ENCODE results near the gene KCTD16.

Gene KCTD16

DNA sequence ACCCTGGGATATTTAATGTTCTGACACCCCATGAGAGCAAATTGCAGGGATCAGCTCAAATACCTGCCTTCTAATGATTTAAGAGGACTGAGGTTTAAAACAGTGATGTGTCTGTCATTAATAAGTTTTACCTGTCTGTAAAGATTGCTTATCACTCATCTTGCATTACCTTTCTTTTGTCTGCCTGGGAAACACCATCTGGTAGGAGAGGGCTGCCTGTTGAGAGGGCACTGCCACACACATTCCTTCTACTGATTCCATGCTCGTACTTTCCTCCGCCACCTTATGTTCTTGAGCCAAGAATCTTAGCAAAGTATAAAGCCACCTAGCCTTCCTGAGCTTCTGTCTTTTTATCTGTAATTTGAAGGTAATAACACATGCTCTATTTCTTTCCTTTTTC lies 118.6 kb downstream of the KCTD16 start:
- no peak for DNase-seq (ENCODE audit: low spot score)

DNA sequence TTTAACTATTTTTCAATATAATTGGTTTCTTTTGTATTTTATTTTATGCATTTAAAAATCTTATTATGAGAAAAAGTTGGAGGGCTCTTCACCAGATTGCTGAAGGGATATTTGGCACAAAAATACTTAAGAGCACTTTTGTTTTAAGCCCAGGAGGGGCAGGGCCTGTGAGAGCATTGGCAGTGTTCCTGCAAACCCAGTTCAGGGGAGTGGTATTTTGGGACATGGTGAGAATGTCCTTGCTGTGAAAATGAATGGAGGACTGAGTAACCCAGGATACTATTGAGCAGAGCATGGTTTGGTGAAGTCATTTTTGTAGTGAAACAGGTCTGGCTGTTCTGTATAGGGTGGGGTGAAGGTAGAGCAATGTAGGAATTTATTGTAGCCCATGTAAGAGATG lies 121.4 kb downstream of the KCTD16 start:
- DNase-seq (ENCODE audit: low spot score), result no peak

DNA sequence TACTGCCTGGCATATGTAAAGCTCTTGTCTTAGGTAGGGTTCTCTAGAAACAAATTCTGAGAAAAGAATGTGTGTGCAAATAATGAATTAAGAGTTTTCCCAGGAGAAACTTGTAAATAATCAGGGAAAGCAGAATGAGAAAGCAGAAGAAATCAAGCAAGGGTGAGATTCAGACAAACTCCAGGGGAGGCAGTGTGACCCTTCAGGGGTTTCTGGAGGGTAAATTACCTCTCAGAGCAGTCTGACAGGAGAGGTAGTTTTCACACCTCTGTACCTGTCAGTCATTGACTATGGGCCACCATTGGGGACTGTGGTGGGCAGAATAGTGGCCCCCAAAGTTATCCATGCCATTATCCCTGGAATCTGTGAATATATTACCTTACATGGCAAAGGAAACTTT lies 124.6 kb downstream of the KCTD16 start:
- DNase-seq (ENCODE audit: low spot score), result no peak

DNA sequence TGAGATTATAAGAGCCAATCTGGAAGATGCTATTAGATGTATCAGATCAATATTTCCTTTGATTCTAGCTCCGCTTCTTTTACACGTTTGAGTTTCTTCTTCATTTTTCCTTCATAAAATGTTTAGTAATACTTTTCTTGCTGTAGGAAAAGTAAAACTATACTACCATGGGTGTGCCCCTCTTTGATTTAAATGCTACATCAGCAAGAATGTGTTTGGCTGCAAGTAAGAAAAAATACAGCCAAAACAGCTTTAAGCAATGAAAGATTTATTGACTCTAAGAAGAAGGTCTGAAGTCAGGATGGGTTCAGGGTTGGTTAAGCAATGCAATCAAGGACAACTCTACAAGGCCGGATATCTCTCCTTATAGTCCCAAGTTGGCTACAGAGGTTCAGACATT lies 126.4 kb downstream of the KCTD16 start:
- DNase-seq (ENCODE audit: low spot score), result no peak

DNA sequence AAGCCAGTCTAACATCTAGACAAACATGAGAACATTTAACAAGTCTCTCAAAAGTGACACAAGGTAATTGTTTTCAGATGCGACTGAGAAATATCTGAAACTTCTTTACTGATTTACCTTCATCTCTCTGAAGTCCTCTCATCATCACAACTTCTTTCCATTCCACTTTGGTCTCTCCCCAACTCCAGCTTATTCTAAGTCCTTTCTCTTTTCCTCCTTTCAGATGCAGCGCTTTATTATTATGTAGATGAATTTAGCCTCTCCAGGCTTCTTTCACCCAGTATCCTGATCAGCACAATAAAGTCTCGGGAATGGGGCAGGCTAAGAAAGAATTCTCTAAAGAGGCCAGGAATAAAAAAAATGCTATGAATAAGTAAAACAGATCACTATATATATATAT lies 128.0 kb downstream of the KCTD16 start:
- no peak for DNase-seq (ENCODE audit: low spot score)

DNA sequence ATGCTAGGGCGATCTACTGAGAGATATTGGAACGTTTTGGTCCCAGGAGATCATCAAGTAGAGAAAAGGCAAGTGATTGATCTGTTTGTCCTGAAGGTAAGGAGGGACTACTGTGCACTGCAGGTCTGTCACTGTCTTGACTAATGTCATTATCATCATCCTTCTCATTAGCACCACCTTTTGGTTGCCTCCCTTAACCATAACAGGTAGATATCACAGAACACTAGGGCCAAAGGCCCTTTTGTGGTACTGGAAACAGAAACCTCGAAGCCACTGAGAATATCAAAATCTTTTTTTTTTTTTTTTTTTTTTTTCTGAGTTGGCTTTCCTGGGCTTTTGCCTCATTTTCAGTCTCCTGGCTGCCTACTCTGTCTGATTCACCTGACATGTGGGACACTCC lies 134.0 kb downstream of the KCTD16 start:
- no peak for DNase-seq (ENCODE audit: low spot score)

DNA sequence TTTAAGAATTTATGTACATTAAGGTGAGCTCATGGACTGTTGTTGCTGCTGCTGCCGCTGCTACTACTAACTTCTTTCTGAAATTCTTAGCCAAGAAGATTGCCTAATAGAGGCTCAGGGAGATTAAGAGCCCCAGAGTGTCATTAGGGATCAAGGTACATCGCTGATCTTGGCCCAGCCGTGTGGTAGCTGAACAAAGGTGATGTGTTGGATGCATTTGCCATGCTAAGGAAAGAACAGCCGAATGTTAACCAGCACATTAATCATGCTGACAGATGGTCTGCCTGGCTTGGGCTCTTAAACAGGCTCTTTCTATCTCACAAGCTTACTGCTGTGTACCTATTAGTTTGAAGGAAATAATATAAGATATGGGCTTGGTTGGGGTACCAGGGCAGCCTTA lies 137.1 kb downstream of the KCTD16 start:
- DNase-seq (ENCODE audit: low spot score), result no peak

DNA sequence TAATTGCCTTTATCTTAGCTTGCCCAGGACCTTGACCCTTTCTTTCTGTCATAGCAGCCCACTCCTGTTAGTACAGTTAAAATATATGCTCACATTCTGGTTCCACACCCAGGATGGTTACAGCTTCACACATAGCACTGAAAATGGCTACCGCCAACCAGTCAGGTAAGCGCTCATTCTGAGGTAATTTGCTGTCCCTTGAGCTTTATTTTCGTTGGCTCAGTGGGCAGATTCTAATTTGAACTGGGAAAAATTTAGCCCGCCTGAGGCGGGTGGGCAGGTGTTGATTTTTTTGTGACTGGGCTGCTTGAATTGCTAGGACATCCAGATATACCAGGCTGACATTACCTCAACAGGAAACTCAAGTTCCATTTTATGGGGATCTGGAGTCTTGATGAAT lies 137.5 kb downstream of the KCTD16 start:
- no peak for DNase-seq (ENCODE audit: low spot score)

DNA sequence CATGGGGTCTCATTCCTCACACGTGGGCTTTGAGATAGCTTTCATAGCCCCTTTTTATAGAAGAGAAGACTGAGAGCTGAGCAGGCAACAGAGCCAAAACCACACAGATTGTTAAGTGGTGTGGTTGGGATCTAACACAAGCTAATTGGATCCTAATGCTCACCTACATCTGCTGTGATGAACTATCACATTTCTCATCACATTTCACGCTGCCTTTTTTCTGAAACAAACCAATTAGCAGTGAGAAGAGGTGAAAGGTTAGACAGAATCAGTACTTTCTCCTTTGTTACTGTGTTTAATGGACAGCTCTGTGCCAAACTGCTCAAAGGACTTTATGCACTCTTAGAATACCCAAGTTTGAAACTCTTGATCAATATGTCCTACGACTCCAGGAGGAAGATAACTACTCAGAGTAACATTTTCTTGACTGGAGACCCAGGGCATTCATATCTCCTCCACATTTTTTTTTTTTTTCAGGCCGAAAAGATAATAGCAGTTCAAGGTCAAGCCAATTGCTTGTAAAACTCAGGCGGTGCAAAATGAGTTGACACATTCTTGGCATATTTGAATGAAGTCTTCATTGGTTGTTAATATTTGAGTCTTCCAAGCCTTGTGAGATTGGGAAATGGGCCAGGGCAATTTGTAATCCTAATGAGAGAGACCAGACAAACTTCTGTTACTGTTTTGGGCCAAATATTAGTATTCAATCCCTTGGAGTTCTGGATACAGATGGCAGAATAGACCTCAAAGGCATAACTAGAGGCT lies 138.4 kb downstream of the KCTD16 start:
- no peak for DNase-seq (ENCODE audit: low spot score)

DNA sequence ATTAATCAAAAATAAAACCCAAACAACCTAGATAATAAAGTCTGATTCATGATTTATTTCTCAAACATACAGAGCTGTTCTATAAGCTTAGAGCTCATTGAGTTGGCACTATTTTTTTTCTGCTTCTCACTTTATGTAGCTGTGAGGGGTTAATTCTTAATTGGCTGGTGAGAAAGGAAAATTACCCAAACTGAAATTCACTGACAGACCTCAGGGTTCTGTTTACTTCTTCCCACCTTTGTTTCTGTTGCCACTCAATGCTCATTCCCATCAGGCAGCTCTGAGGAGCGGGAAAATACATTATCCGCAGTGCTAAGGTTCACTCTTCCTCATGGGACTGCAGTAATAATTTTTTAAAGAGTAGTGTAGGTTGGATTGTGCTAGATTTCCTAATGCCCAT lies 139.9 kb downstream of the KCTD16 start:
- DNase-seq (ENCODE audit: low spot score), result no peak

DNA sequence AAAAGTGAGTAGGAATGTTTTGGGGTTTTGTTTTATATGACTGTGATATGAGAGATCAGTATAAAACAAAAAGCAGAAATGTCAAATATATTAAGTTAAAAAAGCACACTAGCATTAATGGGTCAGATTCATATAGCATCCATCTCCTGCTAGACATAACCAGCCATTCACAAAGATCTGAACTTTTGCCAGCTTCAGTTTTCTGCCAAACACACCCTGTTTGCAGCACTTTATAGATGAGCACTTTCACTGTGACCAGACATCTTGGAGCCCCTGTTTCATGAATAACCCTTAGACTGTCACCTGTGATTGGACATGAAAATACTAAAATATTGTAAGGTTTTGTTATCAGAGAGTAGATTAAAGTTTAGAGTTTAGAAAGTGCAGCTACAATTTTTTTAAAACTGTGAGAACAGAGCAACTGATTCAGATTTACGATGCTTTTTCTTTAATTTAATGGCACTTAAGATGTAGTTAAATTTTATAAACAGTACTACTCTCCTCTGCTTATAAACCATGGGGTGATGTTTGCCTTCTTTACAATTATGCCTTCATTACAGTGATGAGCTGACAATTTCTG lies 142.6 kb downstream of the KCTD16 start:
- DNase-seq (ENCODE audit: low spot score), result no peak

DNA sequence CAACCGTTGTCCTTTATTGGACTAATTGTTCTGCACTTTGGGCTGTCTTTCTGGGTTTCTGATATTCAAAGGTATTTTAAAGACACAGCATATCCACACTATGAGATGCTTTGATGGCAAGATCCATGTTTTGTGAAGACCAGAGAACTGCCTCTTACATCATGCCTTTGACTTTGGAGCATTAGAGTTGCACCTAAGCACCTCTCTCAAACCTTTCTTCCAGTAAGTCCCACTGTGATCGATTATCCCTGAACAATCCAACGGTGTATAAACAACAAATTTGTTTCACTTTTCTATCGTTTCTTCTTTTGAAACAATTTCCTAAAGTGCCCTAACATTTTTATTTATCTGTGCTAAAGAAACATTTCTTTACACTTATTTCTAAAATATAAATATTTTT lies 144.4 kb downstream of the KCTD16 start:
- no peak for DNase-seq (ENCODE audit: low spot score)

DNA sequence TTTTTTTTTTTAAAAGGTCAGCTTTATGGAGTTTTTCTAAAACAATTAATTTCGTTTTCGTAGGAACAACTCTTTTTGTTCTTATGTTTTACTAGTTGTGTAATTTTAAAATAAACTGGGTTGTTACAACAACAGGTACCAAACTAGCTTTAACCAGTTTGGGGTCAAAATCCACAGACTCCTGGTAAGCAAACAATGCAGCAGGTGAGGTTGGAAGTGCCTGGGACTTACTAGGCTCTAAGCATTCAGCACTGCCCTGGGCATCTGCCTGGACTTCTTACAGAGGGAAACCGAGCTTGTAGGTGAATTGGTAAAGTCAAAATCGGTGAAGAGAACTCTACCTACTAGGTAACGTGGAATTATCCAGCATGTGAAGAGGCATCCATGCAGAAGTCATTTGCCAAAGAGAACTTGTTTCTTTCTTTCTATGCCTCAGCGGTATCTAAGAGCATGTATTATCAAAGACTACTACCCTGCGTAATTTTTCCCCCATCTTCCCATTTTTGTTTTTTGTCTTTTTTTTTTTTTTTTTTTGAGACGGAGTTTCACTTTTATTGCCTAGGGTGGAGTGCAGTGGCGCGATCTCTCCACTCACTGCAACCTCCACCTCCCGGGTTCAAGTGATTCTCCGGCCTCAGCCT lies 145.4 kb downstream of the KCTD16 start:
- no peak for DNase-seq (ENCODE audit: low spot score)

DNA sequence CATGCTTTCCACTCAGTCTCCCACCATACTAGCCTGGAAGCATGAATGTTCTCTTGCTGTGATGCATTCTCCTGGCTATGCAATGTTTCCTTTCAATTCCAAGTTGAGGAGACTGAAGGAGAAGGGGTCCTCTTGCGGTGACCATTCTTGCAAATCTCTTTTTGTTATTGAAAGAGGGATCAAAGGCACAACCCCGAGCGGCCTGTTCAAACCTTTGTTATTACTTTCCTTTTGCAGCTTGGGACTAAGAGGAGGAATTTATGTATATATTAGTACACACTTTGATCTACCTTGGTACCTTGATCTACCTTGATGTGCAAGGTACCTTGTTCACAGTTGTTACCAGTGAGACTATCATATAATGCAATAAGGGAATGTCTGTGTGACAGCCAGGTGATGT lies 147.3 kb downstream of the KCTD16 start:
- no peak for DNase-seq (ENCODE audit: low spot score)

DNA sequence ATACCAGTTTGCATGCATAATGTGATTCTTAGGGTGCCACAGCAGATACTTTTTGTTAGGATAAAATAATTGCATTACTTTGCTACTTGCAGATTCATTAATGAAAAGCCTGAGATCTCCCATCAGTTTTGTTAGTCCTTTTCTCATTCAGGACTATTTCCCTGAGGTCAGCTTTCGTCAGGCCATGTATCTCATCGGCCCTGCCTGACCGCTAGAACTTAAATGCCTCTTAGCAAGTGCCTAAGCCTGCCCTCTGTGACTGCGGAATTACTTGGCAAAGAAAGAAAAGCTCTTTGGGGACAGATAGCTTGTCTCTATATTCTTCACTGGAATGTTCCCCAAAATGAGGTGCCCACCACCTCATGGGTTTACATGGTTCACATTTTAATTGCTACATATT lies 147.8 kb downstream of the KCTD16 start:
- no peak for DNase-seq (ENCODE audit: low spot score)

DNA sequence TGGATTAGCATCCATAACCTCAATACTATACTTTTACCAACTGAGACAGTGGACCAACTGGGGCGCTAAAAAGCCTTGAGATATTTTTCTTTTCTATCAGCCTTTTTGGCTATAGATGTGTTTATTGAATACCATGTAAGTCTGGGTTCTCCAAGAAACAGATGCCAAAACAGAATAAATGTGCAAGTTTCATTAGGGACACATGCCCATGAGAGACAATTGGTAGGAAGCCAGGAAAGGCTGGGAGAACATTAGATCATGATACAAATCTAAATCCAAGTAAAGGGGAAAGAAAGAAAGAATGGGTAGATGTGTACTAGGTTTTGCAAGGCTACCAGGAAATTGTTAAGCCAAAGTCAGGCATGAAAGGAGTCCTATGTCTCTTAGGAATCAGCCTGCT lies 152.5 kb downstream of the KCTD16 start:
- no peak for DNase-seq (ENCODE audit: low spot score)

DNA sequence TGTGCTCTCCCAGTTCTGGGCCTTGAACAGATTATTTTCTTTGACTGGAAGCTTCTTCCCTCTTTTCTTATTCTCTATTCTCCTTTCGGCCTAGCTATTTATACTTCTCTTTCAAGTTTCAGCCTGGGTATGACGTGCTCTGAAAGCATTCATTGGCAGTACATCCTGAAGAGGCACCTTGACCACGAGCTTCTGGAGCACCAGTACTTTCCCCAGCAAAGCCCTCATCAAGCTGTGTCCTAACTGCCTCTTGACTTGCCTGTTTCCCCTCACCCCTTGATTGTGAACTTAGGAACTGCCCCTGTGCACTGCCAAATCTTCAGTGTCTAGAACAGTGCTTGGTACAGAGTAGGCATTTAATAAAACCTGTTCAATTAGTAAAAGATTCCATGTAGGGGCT lies 154.9 kb downstream of the KCTD16 start:
- DNase-seq (ENCODE audit: low spot score), result no peak

DNA sequence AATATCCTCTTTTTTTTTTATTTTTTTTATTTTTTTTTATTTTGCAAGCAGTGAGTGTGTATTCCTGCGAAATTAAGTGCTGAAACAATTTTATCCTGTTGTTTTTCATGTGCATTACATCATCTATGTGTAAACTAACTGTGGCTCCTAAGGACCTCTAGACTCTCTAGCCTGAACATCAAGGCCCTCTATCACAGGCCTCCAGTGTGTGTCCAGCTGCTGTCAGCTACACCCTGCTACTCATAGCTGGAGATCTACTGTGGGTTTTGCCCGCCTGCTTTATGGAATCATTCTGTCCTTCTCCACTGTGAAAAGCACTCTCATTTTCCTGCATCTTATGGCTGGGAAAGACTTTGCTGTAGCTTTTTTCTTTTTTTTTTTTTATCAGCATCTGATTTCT lies 157.8 kb downstream of the KCTD16 start:
- DNase-seq (ENCODE audit: low spot score), result no peak

DNA sequence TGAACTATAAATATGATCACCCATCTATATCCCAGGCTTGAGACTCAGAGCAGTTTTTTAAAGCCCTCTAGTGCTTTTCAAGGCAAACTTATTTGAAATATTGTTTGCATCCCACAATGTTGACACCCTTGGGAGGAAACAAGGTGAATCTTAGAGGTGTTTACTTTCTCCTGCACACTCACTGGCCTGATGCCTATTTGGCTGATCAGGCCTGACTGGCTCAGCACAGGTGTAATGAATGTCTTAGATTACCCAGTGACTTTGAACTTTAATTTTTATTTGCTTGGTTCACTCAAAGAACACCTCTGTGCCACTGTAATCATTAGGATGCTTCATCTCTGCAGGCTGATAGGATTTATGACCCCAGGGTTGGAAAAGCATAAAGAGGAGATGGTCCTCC lies 158.3 kb downstream of the KCTD16 start:
- no peak for DNase-seq (ENCODE audit: low spot score)

DNA sequence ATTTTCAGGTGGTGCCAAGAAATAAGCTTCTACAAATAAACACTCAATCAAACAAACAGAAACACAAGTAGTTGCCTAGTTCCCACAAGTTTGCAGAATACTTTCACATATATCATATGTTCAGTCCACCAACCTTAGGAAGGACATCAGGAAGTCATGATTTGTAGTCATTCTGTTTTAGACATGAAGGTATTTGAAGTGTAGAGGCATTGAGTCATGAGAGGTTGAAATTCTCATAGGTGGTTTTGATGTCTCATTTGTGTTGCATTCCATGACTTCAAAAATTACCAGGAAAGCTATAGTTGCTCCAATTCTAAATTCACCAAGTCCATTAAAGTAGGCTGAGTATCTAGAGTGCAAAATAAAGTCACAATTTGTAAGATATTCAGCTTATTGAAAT lies 159.0 kb downstream of the KCTD16 start:
- DNase-seq (ENCODE audit: low spot score), result no peak

DNA sequence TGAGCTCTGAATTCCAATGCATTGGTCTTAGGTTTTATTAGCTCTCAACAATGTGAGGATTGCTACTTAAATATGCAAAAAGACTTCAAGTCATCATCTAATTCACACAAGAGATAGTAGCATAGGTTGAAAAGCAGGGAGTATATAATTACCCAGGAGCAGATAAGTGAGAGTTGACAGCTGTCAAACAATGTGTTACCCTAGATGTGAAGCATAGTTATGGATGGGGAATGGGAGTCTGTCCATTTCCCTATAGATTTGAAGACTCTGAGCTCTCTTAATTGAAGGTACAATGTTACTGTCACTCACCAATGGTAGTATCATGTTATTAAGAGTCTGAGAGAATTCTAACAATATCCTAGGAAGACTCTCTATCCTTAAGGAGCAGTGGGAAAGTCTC lies 160.7 kb downstream of the KCTD16 start:
- no peak for DNase-seq (ENCODE audit: low spot score)

DNA sequence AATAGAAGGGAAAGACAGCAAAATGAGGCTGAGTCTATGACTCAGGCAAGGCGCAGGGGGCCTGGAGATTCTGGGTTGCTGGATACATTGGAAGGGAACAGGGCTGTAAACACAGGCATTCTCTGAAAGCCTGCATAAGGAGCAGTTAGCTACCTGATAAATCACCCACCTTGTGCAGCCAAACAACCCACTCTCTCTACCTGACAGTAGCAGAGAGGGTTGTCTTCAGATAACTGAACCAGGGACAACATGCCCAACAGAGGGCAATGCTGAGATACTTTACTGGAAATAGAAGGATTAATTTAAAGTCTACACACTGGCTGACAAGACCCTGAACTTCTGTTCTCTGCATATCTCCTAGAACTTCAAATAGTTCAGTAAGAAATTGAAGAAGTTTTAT lies 161.6 kb downstream of the KCTD16 start:
- DNase-seq (ENCODE audit: low spot score), result no peak

DNA sequence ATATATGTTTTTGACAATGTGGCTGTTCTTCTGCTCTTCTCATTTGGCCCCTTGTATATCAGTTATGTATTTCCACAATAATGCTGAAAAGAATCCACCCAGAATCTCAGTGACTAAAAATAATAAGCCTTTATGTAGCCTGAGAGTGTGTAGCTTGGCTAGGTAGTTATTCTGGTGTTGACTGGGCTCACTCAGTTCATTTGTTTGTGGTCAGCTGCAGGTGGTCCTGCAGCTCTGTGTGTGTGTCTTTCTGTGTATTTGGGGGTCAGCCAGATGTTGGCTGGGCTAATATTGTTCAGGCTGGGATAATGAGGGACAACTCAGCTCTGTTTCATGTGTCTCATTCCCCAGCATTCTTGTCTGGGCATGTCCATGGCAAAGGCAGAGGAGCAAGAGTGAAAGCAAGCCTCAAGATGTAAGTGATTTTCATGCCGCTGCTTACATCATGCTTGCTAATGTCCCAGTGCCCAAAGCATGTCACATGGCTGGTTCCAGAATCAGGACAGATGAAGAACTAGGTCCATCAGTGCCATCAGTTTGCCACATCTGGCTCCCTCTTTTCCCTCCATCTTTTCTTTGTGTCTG lies 162.8 kb downstream of the KCTD16 start:
- DNase-seq (ENCODE audit: low spot score), result no peak
